Fibroblast of the aortic adventitia (primary cell): ENCODE data around the gene SMIM24. TPM values are rescaled to one million over a fixed set of nuclear protein-coding genes. Genes with fewer than 3 reads are reported as not detected.

Source experiments
- DNase-seq: peaks from one replicate; pipeline ENCODE4 v3.0.0-alpha.2; 2010; ENCODE audit warnings: low read depth
- H3K4me3 ChIP-seq: 2 replicates; pipeline ENCODE4 v1.5.1; 2011; ENCODE audit warnings: low read depth, mild to moderate bottlenecking, control low read depth, low read length, moderate library complexity
- total RNA-seq: library from RNA; depleted of rRNA; stranded (reverse); fragments of >200 nt; gene quantifications from 2 replicates; pipeline ENCODE4 v1.2.3, GENCODE V29; 2012; ENCODE audit warnings: low replicate concordance
- TF ChIP-seq, protein P1 (sequence below): IDR thresholded peaks from 2 replicates; pipeline ENCODE4 v1.5.1; 2011; ENCODE audit warnings: mild to moderate bottlenecking, low read length, control low read depth, inconsistent platforms; ENCODE audit not compliant: insufficient read depth

SMIM24 gene
- total RNA-seq, 1 donor, result not detected

GRCh38 chr19:3478409-3479176, 1.7 kb downstream of the SMIM24 start:
- no peak overlapping the region for H3K4me3 ChIP-seq
- DNase-seq, result no peak
- TF ChIP-seq, protein P1, sequence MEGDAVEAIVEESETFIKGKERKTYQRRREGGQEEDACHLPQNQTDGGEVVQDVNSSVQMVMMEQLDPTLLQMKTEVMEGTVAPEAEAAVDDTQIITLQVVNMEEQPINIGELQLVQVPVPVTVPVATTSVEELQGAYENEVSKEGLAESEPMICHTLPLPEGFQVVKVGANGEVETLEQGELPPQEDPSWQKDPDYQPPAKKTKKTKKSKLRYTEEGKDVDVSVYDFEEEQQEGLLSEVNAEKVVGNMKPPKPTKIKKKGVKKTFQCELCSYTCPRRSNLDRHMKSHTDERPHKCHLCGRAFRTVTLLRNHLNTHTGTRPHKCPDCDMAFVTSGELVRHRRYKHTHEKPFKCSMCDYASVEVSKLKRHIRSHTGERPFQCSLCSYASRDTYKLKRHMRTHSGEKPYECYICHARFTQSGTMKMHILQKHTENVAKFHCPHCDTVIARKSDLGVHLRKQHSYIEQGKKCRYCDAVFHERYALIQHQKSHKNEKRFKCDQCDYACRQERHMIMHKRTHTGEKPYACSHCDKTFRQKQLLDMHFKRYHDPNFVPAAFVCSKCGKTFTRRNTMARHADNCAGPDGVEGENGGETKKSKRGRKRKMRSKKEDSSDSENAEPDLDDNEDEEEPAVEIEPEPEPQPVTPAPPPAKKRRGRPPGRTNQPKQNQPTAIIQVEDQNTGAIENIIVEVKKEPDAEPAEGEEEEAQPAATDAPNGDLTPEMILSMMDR, result no peak

- TF ChIP-seq, protein P1, result no peak
- DNase-seq, result no peak
- no peak overlapping the region for H3K4me3 ChIP-seq
These were observed 2.4 kb downstream of the SMIM24 start for GRCh38 chr19:3477951-3478350.

DNA sequence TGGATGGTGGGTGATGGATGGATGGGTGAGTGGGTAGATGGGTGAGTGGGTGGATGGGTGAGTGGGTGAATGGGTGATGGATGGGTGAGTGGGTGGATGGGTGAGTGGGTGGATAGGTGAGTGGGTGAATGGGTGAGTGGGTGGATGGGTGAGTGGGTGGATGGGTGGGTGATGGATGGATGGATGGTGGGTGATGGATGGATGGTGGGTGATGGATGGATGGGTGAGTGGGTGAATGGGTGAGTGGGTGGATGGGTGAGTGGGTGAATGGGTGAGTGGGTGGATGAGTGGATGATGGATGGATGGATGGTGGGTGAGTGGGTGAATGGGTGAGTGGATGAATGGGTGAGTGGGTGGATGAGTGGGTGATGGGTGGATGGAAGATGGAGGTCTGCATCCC, 2.8 kb downstream of the SMIM24 start:
- no peak overlapping the region for H3K4me3 ChIP-seq
- DNase-seq, result no peak
- TF ChIP-seq, protein P1, result no peak

- TF ChIP-seq, protein P1, result no peak
- DNase-seq, result no peak
These were observed 3.5 kb downstream of the SMIM24 start for GRCh38 chr19:3476830-3477229.

GRCh38 chr19:3475449-3475848, 4.9 kb downstream of the SMIM24 start:
- TF ChIP-seq, protein P1, result no peak
- H3K4me3 ChIP-seq, result no peak overlapping the region
- no peak for DNase-seq

More at GRCh38 chr19:3476830-3477229, 3.5 kb downstream of the SMIM24 start:
- H3K4me3 ChIP-seq, result no peak overlapping the region

- DNase-seq, result no peak
These were observed 5.7 kb downstream of the SMIM24 start for GRCh38 chr19:3474614-3475013.

More at GRCh38 chr19:3474614-3475013, 5.7 kb downstream of the SMIM24 start:
- TF ChIP-seq, protein P1, result no peak
- no peak overlapping the region for H3K4me3 ChIP-seq
